ENCODE measurements around the gene TNS3. TPM values are rescaled to one million over a fixed set of nuclear protein-coding genes. Genes with fewer than 3 reads are reported as not detected.

TNS3 gene
- total RNA-seq, 1 experiment from 2014 or later, result 533 TPM

- DNase-seq (ENCODE audit: low read depth, low spot score), result no peak
- ChIA-PET POLR2A (interaction anchor here (0.6 to 1.8 kb wide), 3 partner anchors 49 to 315 kb away, joined by 3 to 7 read pairs (median 5); no protein-coding TSS in a partner anchor), CTCF (interaction anchor here (0.6 to 1.3 kb wide), 3 partner anchors 23 to 205 kb away, joined by 6 to 9 read pairs (median 7); no protein-coding TSS in a partner anchor)
- in situ Hi-C loops (cut with HindIII; ENCODE audit: low pct_unique_long_range_greater_than_20kb, low sequenced_read_pairs) (no loop called here), intact Hi-C loops (cut with micrococcal nuclease; ENCODE audit: unreplicated experiment) (loop anchor here (2.0 kb wide), 1 partner anchor 182 kb away; no protein-coding TSS in a partner anchor)
- H3K4me3 ChIP-seq (ENCODE audit: low read depth in 2 of 2, low read length in 2 of 2), result peak overlapping the region; percentile 79 to 92
- TSS peak; percentile 72 for BruUV-seq (replicated peaks)
- peak overlapping the region; percentile 100 for H3K27ac ChIP-seq (ENCODE audit: low read length)
- TF ChIP-seq SIN3A (IDR thresholded peaks at IDR 0.05; ENCODE audit: borderline replicate concordance, insufficient read depth, low read depth, low read length), result no peak
- TF ChIP-seq REST (IDR thresholded peaks at IDR 0.05; ENCODE audit: insufficient read depth in 1 of 2, low read depth in 2 of 2, low read length in 1 of 2), result no peak
- no peak for TF ChIP-seq CTCF (IDR thresholded peaks at IDR 0.05)
- TF ChIP-seq TCF7L2 (IDR thresholded peaks at IDR 0.05; ENCODE audit: low read depth, low read length), result peak; percentile 84
- 0 out of 2 replicates have a peak, but pooled peaks have one; percentile 51 for TF ChIP-seq POLR2AphosphoS5 (IDR thresholded peaks at IDR 0.05; ENCODE audit: low read depth, low read length)
- peaks cover 68% of the 10 kb centered on the region for H3K4me1 ChIP-seq (ENCODE audit: control insufficient read depth, insufficient read depth, low read length)
- no peaks in the 10 kb centered on the region for H3K27me3 ChIP-seq (ENCODE audit: control insufficient read depth, insufficient read depth, low read length)
- peak; percentile 13 for ATAC-seq
- H3K9me3 ChIP-seq (ENCODE audit: control insufficient read depth, insufficient read depth, low read depth, low read length), result no peaks in the 10 kb centered on the region; the same call in 1 of the 2 replicates
- H3K36me3 ChIP-seq (ENCODE audit: control insufficient read depth, insufficient read depth, low read length), result peaks cover 9% of the 10 kb centered on the region; the same call in 1 of the 2 replicates
Observed at GRCh38 chr7:47580811-47581331, 1.0 kb downstream of the TNS3 start.

- H3K27ac ChIP-seq (ENCODE audit: low read length), result peak overlapping the region; percentile 100
- H3K36me3 ChIP-seq (ENCODE audit: control insufficient read depth, insufficient read depth, low read length), result peaks cover 9% of the 10 kb centered on the region; the same call in 1 of the 2 replicates
- no peak for TF ChIP-seq TCF7L2 (IDR thresholded peaks at IDR 0.05; ENCODE audit: low read depth, low read length)
- no peak for TF ChIP-seq CTCF (IDR thresholded peaks at IDR 0.05)
- TF ChIP-seq REST (IDR thresholded peaks at IDR 0.05; ENCODE audit: insufficient read depth in 1 of 2, low read depth in 2 of 2, low read length in 1 of 2), result no peak
- TF ChIP-seq POLR2AphosphoS5 (IDR thresholded peaks at IDR 0.05; ENCODE audit: low read depth, low read length), result 0 out of 2 replicates have a peak, but pooled peaks have one; percentile 14
- TF ChIP-seq SIN3A (IDR thresholded peaks at IDR 0.05; ENCODE audit: borderline replicate concordance, insufficient read depth, low read depth, low read length), result peak; percentile 83
- H3K4me3 ChIP-seq (ENCODE audit: low read depth in 2 of 2, low read length in 2 of 2), result peak overlapping the region; percentile 79 to 92
- peaks cover 75% of the 10 kb centered on the region for H3K4me1 ChIP-seq (ENCODE audit: control insufficient read depth, insufficient read depth, low read length)
- intact Hi-C loops (cut with micrococcal nuclease; ENCODE audit: unreplicated experiment), result loop anchor here (2.0 kb wide), 1 partner anchor 183 kb away; no protein-coding TSS in a partner anchor
- ATAC-seq, result peak; percentile 6; the same call in 1 of the 2 replicates
- no TSS peak for BruUV-seq (replicated peaks)
- ChIA-PET CTCF (interaction anchor here (0.7 kb wide), 2 partner anchors 206 to 242 kb away, joined by 3 to 7 read pairs; no protein-coding TSS in a partner anchor), POLR2A (interaction anchor here (0.7 to 1.0 kb wide), 2 partner anchors 21 to 203 kb away, joined by 3 to 5 read pairs; no protein-coding TSS in a partner anchor)
- H3K9me3 ChIP-seq (ENCODE audit: control insufficient read depth, insufficient read depth, low read depth, low read length), result no peaks in the 10 kb centered on the region; the same call in 1 of the 2 replicates
- no peaks in the 10 kb centered on the region for H3K27me3 ChIP-seq (ENCODE audit: control insufficient read depth, insufficient read depth, low read length)
- in situ Hi-C loops (cut with HindIII; ENCODE audit: low pct_unique_long_range_greater_than_20kb, low sequenced_read_pairs), result no loop called here
- no peak for DNase-seq (ENCODE audit: low read depth, low spot score)
Observed at GRCh38 chr7:47580175-47580706, 1.7 kb downstream of the TNS3 start.
